Posterior vena cava (tissue), 2 donors: Measurements from ENCODE around the gene P2RY1. TPM values are rescaled to one million over a fixed set of nuclear protein-coding genes. Genes with fewer than 3 reads are reported as not detected.

ENCODE experiments used
- DNase-seq: peaks from one replicate; pipeline ENCODE4 v3.0.0-alpha.2; 2020; ENCODE audit warnings: low spot score
- intact Hi-C, 2 donors: fragments of 100-400 bp; cut with DNase I; formaldehyde crosslinking; loops; one replicate each; pipeline versions ENCODE4 v1.14.1 to v1.14.2; 2022 to 2023
- long read RNA-seq, 2 donors: library from polyadenylated mRNA; unstranded; transcript quantifications; one replicate each; pipeline ENCODE4 v2.0.0, GENCODE V29; 2020 to 2021
- total RNA-seq, 2 donors: library from RNA; stranded (reverse); fragmentation: NEBNext Ultra II Directional; extraction: Animal tissue kit (Norgen Biotek cat#: 25700); gene quantifications; one replicate each; pipeline ENCODE4 v1.2.1, GENCODE V29; 2021
- donor health status: DM: yes; HTN: yes; CAD: no.
- donor health status: DM: yes; HTN: yes; CAD: no.

Gene P2RY1
- 1 to 10 TPM; 3.1 to 4.1 TPM for total RNA-seq
- long read RNA-seq, donor 1, full-length matches to known transcripts: 1 of 1 reads
- long read RNA-seq, donor 1, partial matches to known transcripts: 0 of 1 reads
- long read RNA-seq, donor 1, other reads (novel, unspliced or antisense): 0 of 1 reads
- long read RNA-seq, donor 2: 0 reads

GRCh38 chr3:152834776-152835600 is at the start of gene P2RY1:
TSS of gene P2RY1 (plus strand) at chr3:152835131. CDS start at chr3:152835783, 652 bp downstream.
- intact Hi-C loops: no loop called here
- DNase-seq: peak; percentile 91

- intact Hi-C loops: no loop called here
- no peak for DNase-seq
Observed at GRCh38 chr3:152786977-152787681, 47.8 kb upstream of the P2RY1 start.

- intact Hi-C loops: no loop called here
- no peak for DNase-seq
Observed at GRCh38 chr3:152790651-152791387, 44.1 kb upstream of the P2RY1 start.

GRCh38 chr3:152793969-152794368 is 41.0 kb upstream of the P2RY1 start:
- intact Hi-C loops: no loop called here
- DNase-seq: no peak

- intact Hi-C loops: no loop called here
- no peak for DNase-seq
Observed at GRCh38 chr3:152797751-152798432, 37.0 kb upstream of the P2RY1 start.

GRCh38 chr3:152811974-152812760 is 22.8 kb upstream of the P2RY1 start:
- intact Hi-C loops: no loop called here
- no peak for DNase-seq

GRCh38 chr3:152817400-152817799 is 17.5 kb upstream of the P2RY1 start:
- intact Hi-C loops: no loop called here
- no peak for DNase-seq

GRCh38 chr3:152818027-152818426 is 16.9 kb upstream of the P2RY1 start:
- intact Hi-C loops: no loop called here
- no peak for DNase-seq

- DNase-seq: no peak
Observed at GRCh38 chr3:152823173-152823572, 11.8 kb upstream of the P2RY1 start.

GRCh38 chr3:152823781-152824180 is 11.2 kb upstream of the P2RY1 start:
- DNase-seq: no peak
- intact Hi-C loops: no loop called here

More at GRCh38 chr3:152823173-152823572, 11.8 kb upstream of the P2RY1 start:
- intact Hi-C loops: no loop called here

- no peak for DNase-seq
- intact Hi-C loops: no loop called here
Observed at GRCh38 chr3:152825566-152825965, 9.4 kb upstream of the P2RY1 start.

GRCh38 chr3:152826476-152826875 is 8.5 kb upstream of the P2RY1 start:
- intact Hi-C loops: no loop called here
- DNase-seq: no peak

GRCh38 chr3:152827313-152827712 is 7.6 kb upstream of the P2RY1 start:
- intact Hi-C loops: no loop called here
- no peak for DNase-seq

- intact Hi-C loops: no loop called here
- DNase-seq: no peak
Observed at GRCh38 chr3:152828075-152828840, 6.7 kb upstream of the P2RY1 start.

GRCh38 chr3:152830245-152830644 is 4.7 kb upstream of the P2RY1 start:
- intact Hi-C loops: no loop called here
- DNase-seq: no peak

- intact Hi-C loops: no loop called here
- no peak for DNase-seq
Observed at GRCh38 chr3:152832046-152832445, 2.9 kb upstream of the P2RY1 start.

- no peak for DNase-seq
- intact Hi-C loops: no loop called here
Observed at GRCh38 chr3:152833089-152833488, 1.8 kb upstream of the P2RY1 start.
